ENCODE data around the gene FOXP1.
"Not testable (repeated sequence)": the region's sequence is repeated elsewhere in the genome, so short reads cannot be mapped to it uniquely, and the experiment has no call there.

FOXP1 gene

GRCh38 chr3:71530903-71531530 lies 52.5 kb downstream of the FOXP1 start:
- DNase-seq (ENCODE audit: low spot score), result no peak

GRCh38 chr3:71528816-71529215 lies 54.7 kb downstream of the FOXP1 start:
- DNase-seq (ENCODE audit: low spot score), result no peak

GRCh38 chr3:71526448-71526847 lies 57.1 kb downstream of the FOXP1 start:
- not testable (repeated sequence) for DNase-seq (ENCODE audit: low spot score)

- no peak for DNase-seq (ENCODE audit: low spot score)
These were observed 58.1 kb downstream of the FOXP1 start for GRCh38 chr3:71525391-71525790.

GRCh38 chr3:71524672-71525071 lies 58.9 kb downstream of the FOXP1 start:
- no peak for DNase-seq (ENCODE audit: low spot score)

GRCh38 chr3:71523628-71524027 lies 59.9 kb downstream of the FOXP1 start:
- DNase-seq (ENCODE audit: low spot score), result no peak

GRCh38 chr3:71521940-71522876 lies 61.3 kb downstream of the FOXP1 start:
- no peak for DNase-seq (ENCODE audit: low spot score)

- no peak for DNase-seq (ENCODE audit: low spot score)
These were observed 62.5 kb downstream of the FOXP1 start for GRCh38 chr3:71521021-71521352.

- DNase-seq (ENCODE audit: low spot score), result no peak
These were observed 63.1 kb downstream of the FOXP1 start for GRCh38 chr3:71520161-71521020.

GRCh38 chr3:71518089-71518488 lies 65.4 kb downstream of the FOXP1 start:
- DNase-seq (ENCODE audit: low spot score), result no peak

GRCh38 chr3:71517271-71517791 lies 66.2 kb downstream of the FOXP1 start:
- no peak for DNase-seq (ENCODE audit: low spot score)

GRCh38 chr3:71515636-71516365 lies 67.7 kb downstream of the FOXP1 start:
- DNase-seq (ENCODE audit: low spot score), result no peak

GRCh38 chr3:71514621-71515020 lies 68.9 kb downstream of the FOXP1 start:
- no peak for DNase-seq (ENCODE audit: low spot score)

- DNase-seq (ENCODE audit: low spot score), result no peak
These were observed 70.0 kb downstream of the FOXP1 start for GRCh38 chr3:71513515-71513914.

GRCh38 chr3:71513081-71513480 lies 70.4 kb downstream of the FOXP1 start:
- DNase-seq (ENCODE audit: low spot score), result no peak

GRCh38 chr3:71512544-71512943 lies 71.0 kb downstream of the FOXP1 start:
- DNase-seq (ENCODE audit: low spot score), result no peak

GRCh38 chr3:71512000-71512399 lies 71.5 kb downstream of the FOXP1 start:
- DNase-seq (ENCODE audit: low spot score), result no peak

GRCh38 chr3:71511446-71511845 lies 72.1 kb downstream of the FOXP1 start:
- no peak for DNase-seq (ENCODE audit: low spot score)

- DNase-seq (ENCODE audit: low spot score), result no peak
These were observed 72.5 kb downstream of the FOXP1 start for GRCh38 chr3:71511037-71511436.

GRCh38 chr3:71510510-71510909 lies 73.0 kb downstream of the FOXP1 start:
- DNase-seq (ENCODE audit: low spot score), result no peak

- DNase-seq (ENCODE audit: low spot score), result no peak
These were observed 74.5 kb downstream of the FOXP1 start for GRCh38 chr3:71509066-71509465.

Measured in globus pallidus (tissue), 1 donor.